ENCODE measurements around the gene GNB5. TPM values are rescaled to one million over a fixed set of nuclear protein-coding genes. Genes with fewer than 3 reads are reported as not detected.

Gene GNB5
- polyA plus RNA-seq, 1 donor from 2014 or later: 89.6 TPM

DNA sequence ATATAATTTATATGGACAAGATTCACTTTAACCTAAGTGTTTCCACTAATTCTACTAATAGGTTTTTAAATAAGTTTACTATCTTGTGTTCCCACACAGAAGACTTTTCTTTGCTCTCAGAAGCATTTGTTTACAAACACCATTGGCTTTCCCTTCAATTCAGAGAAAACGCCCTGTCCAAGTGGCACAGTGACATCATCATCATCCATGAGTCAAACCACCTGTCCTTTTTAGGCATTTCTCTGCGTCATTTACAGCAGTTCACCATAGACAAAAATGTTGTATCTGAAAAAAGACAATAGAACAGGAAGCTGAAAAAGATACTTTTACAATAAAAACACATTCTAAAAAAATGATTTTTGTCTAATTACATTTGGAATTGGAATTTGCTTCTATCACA lies 69.3 kb downstream of the GNB5 start (continued):
- no peak for TF ChIP-seq RAD21 (conservative IDR thresholded peaks at IDR 0.05)
- TF ChIP-seq EZH2 (IDR thresholded peaks at IDR 0.05; ENCODE audit: borderline replicate concordance, insufficient read depth, low read length, poor library complexity, severe bottlenecking): no peak
- no peak for TF ChIP-seq POLR2AphosphoS5 (IDR thresholded peaks at IDR 0.05)

DNA sequence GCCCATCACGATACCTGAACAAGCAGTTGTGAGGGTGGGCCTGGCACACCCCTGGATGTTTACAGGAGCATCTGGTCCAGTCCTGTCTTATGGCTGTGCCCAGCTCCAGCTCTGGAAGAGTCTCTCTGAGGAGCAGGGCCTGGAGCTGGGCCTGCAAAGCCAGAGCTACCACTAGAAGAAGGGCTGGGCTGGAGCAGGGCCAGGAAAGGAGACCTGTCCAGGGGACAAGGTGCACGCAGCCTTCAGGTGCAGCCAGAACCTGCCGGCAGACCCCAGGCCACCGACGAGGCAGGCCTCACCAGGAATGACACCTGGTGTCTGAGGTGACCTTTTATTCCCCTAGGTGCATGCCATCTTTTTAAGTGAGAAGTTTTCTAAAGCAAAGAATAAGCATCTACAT lies 70.2 kb downstream of the GNB5 start:
- Histone ChIP-seq H3K79me2 (replicated peaks; ENCODE audit: insufficient read depth, low read length) (no peaks in the 10 kb centered on the region), H3F3A (ENCODE audit: insufficient read depth, low read length, poor library complexity, severe bottlenecking) (no peaks in the 10 kb centered on the region), H3K9me2 (ENCODE audit: insufficient read depth, low read length) (no peaks in the 10 kb centered on the region), H3K27me3 (ENCODE audit: insufficient read depth, low read depth, low read length) (no peaks in the 10 kb centered on the region), H3K9ac (ENCODE audit: low read length) (no peak overlapping the region), H3K9me3 (ENCODE audit: low read length) (no peaks in the 10 kb centered on the region), H3K27ac (ENCODE audit: low read length) (no peak overlapping the region), H3K4me2 (ENCODE audit: low read length) (no peak overlapping the region), H3K36me3 (ENCODE audit: insufficient read depth, low read length) (peaks cover 4% of the 10 kb centered on the region), H3K4me3 (ENCODE audit: low read length) (no peak overlapping the region), H4K20me1 (ENCODE audit: insufficient read depth) (no peaks in the 10 kb centered on the region), H2AFZ (ENCODE audit: low read depth, low read length) (no peak overlapping the region)
- TF ChIP-seq POLR2AphosphoS5 (IDR thresholded peaks at IDR 0.05): no peak
- TF ChIP-seq SMC3 (conservative IDR thresholded peaks at IDR 0.05; ENCODE audit: poor library complexity): no peak
- no peak for TF ChIP-seq MXI1 (conservative IDR thresholded peaks at IDR 0.05; ENCODE audit: poor library complexity, severe bottlenecking)
- no peak for TF ChIP-seq EZH2 (IDR thresholded peaks at IDR 0.05; ENCODE audit: borderline replicate concordance, insufficient read depth, low read length, poor library complexity, severe bottlenecking)
- TF ChIP-seq EP300 (conservative IDR thresholded peaks at IDR 0.05; ENCODE audit: poor library complexity, severe bottlenecking): no peak
- no peak for TF ChIP-seq RAD21 (conservative IDR thresholded peaks at IDR 0.05)
- TF ChIP-seq, protein P1, sequence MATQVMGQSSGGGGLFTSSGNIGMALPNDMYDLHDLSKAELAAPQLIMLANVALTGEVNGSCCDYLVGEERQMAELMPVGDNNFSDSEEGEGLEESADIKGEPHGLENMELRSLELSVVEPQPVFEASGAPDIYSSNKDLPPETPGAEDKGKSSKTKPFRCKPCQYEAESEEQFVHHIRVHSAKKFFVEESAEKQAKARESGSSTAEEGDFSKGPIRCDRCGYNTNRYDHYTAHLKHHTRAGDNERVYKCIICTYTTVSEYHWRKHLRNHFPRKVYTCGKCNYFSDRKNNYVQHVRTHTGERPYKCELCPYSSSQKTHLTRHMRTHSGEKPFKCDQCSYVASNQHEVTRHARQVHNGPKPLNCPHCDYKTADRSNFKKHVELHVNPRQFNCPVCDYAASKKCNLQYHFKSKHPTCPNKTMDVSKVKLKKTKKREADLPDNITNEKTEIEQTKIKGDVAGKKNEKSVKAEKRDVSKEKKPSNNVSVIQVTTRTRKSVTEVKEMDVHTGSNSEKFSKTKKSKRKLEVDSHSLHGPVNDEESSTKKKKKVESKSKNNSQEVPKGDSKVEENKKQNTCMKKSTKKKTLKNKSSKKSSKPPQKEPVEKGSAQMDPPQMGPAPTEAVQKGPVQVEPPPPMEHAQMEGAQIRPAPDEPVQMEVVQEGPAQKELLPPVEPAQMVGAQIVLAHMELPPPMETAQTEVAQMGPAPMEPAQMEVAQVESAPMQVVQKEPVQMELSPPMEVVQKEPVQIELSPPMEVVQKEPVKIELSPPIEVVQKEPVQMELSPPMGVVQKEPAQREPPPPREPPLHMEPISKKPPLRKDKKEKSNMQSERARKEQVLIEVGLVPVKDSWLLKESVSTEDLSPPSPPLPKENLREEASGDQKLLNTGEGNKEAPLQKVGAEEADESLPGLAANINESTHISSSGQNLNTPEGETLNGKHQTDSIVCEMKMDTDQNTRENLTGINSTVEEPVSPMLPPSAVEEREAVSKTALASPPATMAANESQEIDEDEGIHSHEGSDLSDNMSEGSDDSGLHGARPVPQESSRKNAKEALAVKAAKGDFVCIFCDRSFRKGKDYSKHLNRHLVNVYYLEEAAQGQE (IDR thresholded peaks at IDR 0.05; ENCODE audit: borderline replicate concordance): no peak
- TF ChIP-seq, protein P2, sequence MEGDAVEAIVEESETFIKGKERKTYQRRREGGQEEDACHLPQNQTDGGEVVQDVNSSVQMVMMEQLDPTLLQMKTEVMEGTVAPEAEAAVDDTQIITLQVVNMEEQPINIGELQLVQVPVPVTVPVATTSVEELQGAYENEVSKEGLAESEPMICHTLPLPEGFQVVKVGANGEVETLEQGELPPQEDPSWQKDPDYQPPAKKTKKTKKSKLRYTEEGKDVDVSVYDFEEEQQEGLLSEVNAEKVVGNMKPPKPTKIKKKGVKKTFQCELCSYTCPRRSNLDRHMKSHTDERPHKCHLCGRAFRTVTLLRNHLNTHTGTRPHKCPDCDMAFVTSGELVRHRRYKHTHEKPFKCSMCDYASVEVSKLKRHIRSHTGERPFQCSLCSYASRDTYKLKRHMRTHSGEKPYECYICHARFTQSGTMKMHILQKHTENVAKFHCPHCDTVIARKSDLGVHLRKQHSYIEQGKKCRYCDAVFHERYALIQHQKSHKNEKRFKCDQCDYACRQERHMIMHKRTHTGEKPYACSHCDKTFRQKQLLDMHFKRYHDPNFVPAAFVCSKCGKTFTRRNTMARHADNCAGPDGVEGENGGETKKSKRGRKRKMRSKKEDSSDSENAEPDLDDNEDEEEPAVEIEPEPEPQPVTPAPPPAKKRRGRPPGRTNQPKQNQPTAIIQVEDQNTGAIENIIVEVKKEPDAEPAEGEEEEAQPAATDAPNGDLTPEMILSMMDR (IDR thresholded peaks at IDR 0.05; ENCODE audit: poor library complexity, severe bottlenecking): no peak
- TF ChIP-seq TAF1 (IDR thresholded peaks at IDR 0.05; ENCODE audit: low read depth): no peak

DNA sequence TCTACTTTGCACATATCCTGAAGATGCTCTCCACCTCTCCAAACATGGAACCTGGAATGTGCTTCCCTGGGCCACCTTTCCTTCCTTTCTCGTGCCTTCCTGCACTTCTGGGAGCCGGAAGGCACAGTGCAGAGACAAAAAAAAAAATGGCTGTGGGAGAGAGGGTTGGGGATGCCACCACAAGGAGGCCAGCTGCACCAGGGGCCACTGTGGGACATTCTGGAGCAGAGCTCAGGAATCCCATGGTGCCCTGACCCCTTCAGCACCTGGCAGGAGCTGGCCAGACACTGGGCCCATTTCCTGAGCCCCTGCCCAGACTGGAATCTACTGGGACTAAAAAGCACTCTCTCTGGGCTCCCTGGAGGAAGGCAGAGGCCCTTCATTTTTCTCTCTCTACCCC lies 70.7 kb downstream of the GNB5 start:
- Histone ChIP-seq H3K27me3 (ENCODE audit: insufficient read depth, low read depth, low read length) (no peaks in the 10 kb centered on the region), H3K27ac (ENCODE audit: low read length) (no peak overlapping the region), H2AFZ (ENCODE audit: low read depth, low read length) (no peak overlapping the region), H3F3A (ENCODE audit: insufficient read depth, low read length, poor library complexity, severe bottlenecking) (no peaks in the 10 kb centered on the region), H3K9ac (ENCODE audit: low read length) (no peak overlapping the region), H3K79me2 (replicated peaks; ENCODE audit: insufficient read depth, low read length) (no peaks in the 10 kb centered on the region), H4K20me1 (ENCODE audit: insufficient read depth) (no peaks in the 10 kb centered on the region), H3K36me3 (ENCODE audit: insufficient read depth, low read length) (peaks cover 4% of the 10 kb centered on the region), H3K4me3 (ENCODE audit: low read length) (no peak overlapping the region), H3K9me3 (ENCODE audit: low read length) (no peaks in the 10 kb centered on the region), H3K9me2 (ENCODE audit: insufficient read depth, low read length) (no peaks in the 10 kb centered on the region), H3K4me2 (ENCODE audit: low read length) (no peak overlapping the region)
- TF ChIP-seq, protein P2 (IDR thresholded peaks at IDR 0.05; ENCODE audit: poor library complexity, severe bottlenecking): no peak
- TF ChIP-seq POLR2AphosphoS5 (IDR thresholded peaks at IDR 0.05) (no peak), RAD21 (conservative IDR thresholded peaks at IDR 0.05) (no peak), EP300 (conservative IDR thresholded peaks at IDR 0.05; ENCODE audit: poor library complexity, severe bottlenecking) (no peak), TAF1 (IDR thresholded peaks at IDR 0.05; ENCODE audit: low read depth) (no peak), MXI1 (conservative IDR thresholded peaks at IDR 0.05; ENCODE audit: poor library complexity, severe bottlenecking) (no peak), EZH2 (IDR thresholded peaks at IDR 0.05; ENCODE audit: borderline replicate concordance, insufficient read depth, low read length, poor library complexity, severe bottlenecking) (no peak), SMC3 (conservative IDR thresholded peaks at IDR 0.05; ENCODE audit: poor library complexity) (no peak)
- TF ChIP-seq, protein P1 (IDR thresholded peaks at IDR 0.05; ENCODE audit: borderline replicate concordance): no peak

Data from neural cell (in vitro differentiated cells).